Measurements from ENCODE around the gene DSTYK. TPM values are rescaled to one million over a fixed set of nuclear protein-coding genes. Genes with fewer than 3 reads are reported as not detected.
A peak's percentile ranks its signal among the peaks of the same experiment; 100 is the strongest.
"Not testable (repeated sequence)": the region's sequence is repeated elsewhere in the genome, so short reads cannot be mapped to it uniquely, and the experiment has no call there.

Gene DSTYK
- total RNA-seq, 4 donors from 2014 or later = 15.3 to 21.3 (median 17.7) TPM

- TF ChIP-seq POLR2A (IDR thresholded peaks at IDR 0.05) = no peak
- TF ChIP-seq, protein P1, sequence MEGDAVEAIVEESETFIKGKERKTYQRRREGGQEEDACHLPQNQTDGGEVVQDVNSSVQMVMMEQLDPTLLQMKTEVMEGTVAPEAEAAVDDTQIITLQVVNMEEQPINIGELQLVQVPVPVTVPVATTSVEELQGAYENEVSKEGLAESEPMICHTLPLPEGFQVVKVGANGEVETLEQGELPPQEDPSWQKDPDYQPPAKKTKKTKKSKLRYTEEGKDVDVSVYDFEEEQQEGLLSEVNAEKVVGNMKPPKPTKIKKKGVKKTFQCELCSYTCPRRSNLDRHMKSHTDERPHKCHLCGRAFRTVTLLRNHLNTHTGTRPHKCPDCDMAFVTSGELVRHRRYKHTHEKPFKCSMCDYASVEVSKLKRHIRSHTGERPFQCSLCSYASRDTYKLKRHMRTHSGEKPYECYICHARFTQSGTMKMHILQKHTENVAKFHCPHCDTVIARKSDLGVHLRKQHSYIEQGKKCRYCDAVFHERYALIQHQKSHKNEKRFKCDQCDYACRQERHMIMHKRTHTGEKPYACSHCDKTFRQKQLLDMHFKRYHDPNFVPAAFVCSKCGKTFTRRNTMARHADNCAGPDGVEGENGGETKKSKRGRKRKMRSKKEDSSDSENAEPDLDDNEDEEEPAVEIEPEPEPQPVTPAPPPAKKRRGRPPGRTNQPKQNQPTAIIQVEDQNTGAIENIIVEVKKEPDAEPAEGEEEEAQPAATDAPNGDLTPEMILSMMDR (IDR thresholded peaks at IDR 0.05) = no peak
- no peak overlapping the region for H3K4me3 ChIP-seq (ENCODE audit: low read depth, poor library complexity, severe bottlenecking)
- intact Hi-C loops (cut with DNase I; ENCODE audit: low total_unique reads) = no loop called here
- DNase-seq (ENCODE audit: low spot score in 2 of 2) = peak in 1 of 2 donors; percentile 61
- 70 to 74% methylated on average over 12 of the region's 12 CpGs for WGBS, 2 donors
These were observed 26.3 kb upstream of the DSTYK start for GRCh38 chr1:205237526-205238484.

- 65 to 72% methylated on average over 4 of the region's 4 CpGs for WGBS, 2 donors
- intact Hi-C loops (cut with DNase I; ENCODE audit: low total_unique reads) = no loop called here
- H3K4me3 ChIP-seq (ENCODE audit: low read depth, poor library complexity, severe bottlenecking) = no peak overlapping the region
- peak in 1 of 2 donors; percentile 21 for DNase-seq (ENCODE audit: low spot score in 2 of 2)
- TF ChIP-seq, protein P1 (IDR thresholded peaks at IDR 0.05) = no peak
- TF ChIP-seq POLR2A (IDR thresholded peaks at IDR 0.05) = no peak
These were observed 25.5 kb upstream of the DSTYK start for GRCh38 chr1:205236951-205237475.

- peak in 1 of 2 donors; percentile 69 for DNase-seq (ENCODE audit: low spot score in 2 of 2)
These were observed 25.0 kb upstream of the DSTYK start for GRCh38 chr1:205236526-205236925.

DNA sequence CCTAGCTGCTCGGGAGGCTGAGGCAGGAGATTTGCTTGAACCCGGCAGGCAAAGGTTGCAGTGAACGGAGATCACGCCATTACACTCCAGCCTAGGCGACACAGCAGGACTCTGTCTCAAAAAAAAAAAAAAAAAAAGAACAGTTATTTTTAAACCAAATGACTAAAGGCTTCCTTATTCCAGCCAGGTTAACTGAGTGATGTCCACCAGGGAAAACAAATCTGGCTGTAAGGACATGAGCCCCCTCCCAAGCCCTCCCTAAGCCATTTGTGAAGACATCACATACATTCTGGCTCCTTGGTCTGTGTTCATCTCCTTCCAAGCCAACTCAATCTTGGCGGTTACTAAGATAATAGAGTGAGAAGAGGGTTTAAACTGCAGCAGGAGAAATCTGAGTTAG lies 24.4 kb upstream of the DSTYK start:
- no peak for DNase-seq (ENCODE audit: low spot score in 2 of 2)
- intact Hi-C loops (cut with DNase I; ENCODE audit: low total_unique reads) = no loop called here
- no peak overlapping the region for H3K4me3 ChIP-seq (ENCODE audit: low read depth, poor library complexity, severe bottlenecking)
- WGBS, 2 donors = 93 to 94% methylated on average over 6 of the region's 6 CpGs
- TF ChIP-seq, protein P1 (IDR thresholded peaks at IDR 0.05) = no peak
- TF ChIP-seq POLR2A (IDR thresholded peaks at IDR 0.05) = no peak

More at GRCh38 chr1:205236526-205236925, 25.0 kb upstream of the DSTYK start:
- no peak overlapping the region for H3K4me3 ChIP-seq (ENCODE audit: low read depth, poor library complexity, severe bottlenecking)
- TF ChIP-seq POLR2A (IDR thresholded peaks at IDR 0.05) = no peak
- TF ChIP-seq, protein P1 (IDR thresholded peaks at IDR 0.05) = no peak
- 93% methylated on average over 8 of the region's 8 CpGs for WGBS, 2 donors
- intact Hi-C loops (cut with DNase I; ENCODE audit: low total_unique reads) = no loop called here

GRCh38 chr1:205233986-205234385 lies 22.5 kb upstream of the DSTYK start:
- intact Hi-C loops (cut with DNase I; ENCODE audit: low total_unique reads); H3K4me3 ChIP-seq (ENCODE audit: low read depth, poor library complexity, severe bottlenecking); DNase-seq (ENCODE audit: low spot score in 2 of 2): not testable (repeated sequence)
- 94 to 96% methylated on average over 6 to 7 of the region's 7 CpGs for WGBS, 2 donors

GRCh38 chr1:205232945-205233397 lies 21.5 kb upstream of the DSTYK start:
- TF ChIP-seq, protein P1 (IDR thresholded peaks at IDR 0.05) = no peak
- TF ChIP-seq POLR2A (IDR thresholded peaks at IDR 0.05) = no peak
- H3K4me3 ChIP-seq (ENCODE audit: low read depth, poor library complexity, severe bottlenecking) = no peak overlapping the region
- DNase-seq (ENCODE audit: low spot score in 2 of 2) = peak in 1 of 2 donors; percentile 40
- 75 to 84% methylated on average over 3 of the region's 3 CpGs for WGBS, 2 donors
- intact Hi-C loops (cut with DNase I; ENCODE audit: low total_unique reads) = no loop called here
